HL-60 (cell line): ENCODE results near the gene TSNAXIP1.

Experiments used
- GABPA ChIP-seq: IDR thresholded peaks from 2 replicates; pipeline ENCODE4 v1.6.1; 2012; ENCODE audit warnings: low read depth
- POLR2AphosphoS5 ChIP-seq: IDR thresholded peaks from 2 replicates; pipeline ENCODE4 v1.6.1; 2012; ENCODE audit warnings: low read depth
- TF ChIP-seq, protein P1 (sequence below): IDR thresholded peaks from one replicate; pipeline ENCODE4 v1.5.1; 2011; ENCODE audit warnings: low read length, control low read depth, inconsistent platforms; ENCODE audit not compliant: insufficient read depth

DNA sequence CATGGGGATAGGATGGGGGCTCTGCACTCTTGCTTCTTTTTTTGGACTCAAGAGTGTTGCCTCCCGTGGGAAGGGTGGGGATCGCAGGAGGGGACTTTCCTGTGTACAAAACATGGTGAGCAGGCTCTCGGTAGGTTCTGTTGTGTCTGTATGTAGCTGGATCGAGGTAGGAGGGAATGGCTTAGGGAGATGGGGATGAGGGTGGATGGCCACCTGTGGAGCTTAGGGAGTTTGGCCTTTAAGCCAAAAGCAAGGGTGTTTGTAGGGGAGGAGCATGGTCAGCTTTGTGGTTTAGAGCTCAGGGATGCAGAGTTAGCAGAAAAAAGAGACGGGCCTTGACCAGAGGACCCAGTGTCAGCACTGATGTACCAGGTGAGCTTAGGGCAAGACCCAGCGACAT is 55.2 kb downstream of the TSNAXIP1 start:
- TF ChIP-seq, protein P1, sequence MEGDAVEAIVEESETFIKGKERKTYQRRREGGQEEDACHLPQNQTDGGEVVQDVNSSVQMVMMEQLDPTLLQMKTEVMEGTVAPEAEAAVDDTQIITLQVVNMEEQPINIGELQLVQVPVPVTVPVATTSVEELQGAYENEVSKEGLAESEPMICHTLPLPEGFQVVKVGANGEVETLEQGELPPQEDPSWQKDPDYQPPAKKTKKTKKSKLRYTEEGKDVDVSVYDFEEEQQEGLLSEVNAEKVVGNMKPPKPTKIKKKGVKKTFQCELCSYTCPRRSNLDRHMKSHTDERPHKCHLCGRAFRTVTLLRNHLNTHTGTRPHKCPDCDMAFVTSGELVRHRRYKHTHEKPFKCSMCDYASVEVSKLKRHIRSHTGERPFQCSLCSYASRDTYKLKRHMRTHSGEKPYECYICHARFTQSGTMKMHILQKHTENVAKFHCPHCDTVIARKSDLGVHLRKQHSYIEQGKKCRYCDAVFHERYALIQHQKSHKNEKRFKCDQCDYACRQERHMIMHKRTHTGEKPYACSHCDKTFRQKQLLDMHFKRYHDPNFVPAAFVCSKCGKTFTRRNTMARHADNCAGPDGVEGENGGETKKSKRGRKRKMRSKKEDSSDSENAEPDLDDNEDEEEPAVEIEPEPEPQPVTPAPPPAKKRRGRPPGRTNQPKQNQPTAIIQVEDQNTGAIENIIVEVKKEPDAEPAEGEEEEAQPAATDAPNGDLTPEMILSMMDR: no peak
- no peak for TF ChIP-seq GABPA
- TF ChIP-seq POLR2AphosphoS5: no peak
